Activated CD4-positive, alpha-beta T cell treated with anti-CD3 and anti-CD28 coated beads, Interleukin-2, amount 50 U/mL, for 1 hour (primary cell): ENCODE data around the gene BBS1.
A peak's percentile ranks its signal among the peaks of the same experiment; 100 is the strongest.
"Not testable (repeated sequence)": the region's sequence is repeated elsewhere in the genome, so short reads cannot be mapped to it uniquely, and the experiment has no call there.

Source experiments
- DNase-seq: peaks from one replicate; pipeline ENCODE4 v3.0.0-alpha.2; 2020

Gene BBS1

DNA sequence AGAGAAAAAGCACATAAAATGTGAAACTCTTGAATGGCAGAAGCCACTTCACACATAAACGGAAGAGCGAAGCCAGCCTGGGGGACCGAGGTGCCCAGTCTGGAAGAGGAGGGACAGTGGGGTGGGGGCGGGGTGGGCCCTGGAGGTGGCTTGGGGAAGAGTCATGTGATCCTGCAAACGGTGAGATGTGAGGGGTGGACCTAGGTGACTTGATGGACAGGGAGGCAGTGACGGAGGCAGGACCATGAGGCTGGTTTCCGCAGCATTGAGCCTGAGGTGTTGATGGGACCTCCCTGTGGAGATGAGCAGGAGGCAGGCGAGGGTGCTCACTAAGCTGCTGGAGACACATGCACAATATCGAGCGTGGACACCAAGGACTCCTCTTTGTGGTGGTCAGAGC, 18.6 kb downstream of the BBS1 start:
- DNase-seq: no peak

- DNase-seq: no peak
These were observed 19.2 kb downstream of the BBS1 start for GRCh38 chr11:66529655-66530054.

GRCh38 chr11:66530927-66531709, 20.7 kb downstream of the BBS1 start:
- no peak for DNase-seq

DNA sequence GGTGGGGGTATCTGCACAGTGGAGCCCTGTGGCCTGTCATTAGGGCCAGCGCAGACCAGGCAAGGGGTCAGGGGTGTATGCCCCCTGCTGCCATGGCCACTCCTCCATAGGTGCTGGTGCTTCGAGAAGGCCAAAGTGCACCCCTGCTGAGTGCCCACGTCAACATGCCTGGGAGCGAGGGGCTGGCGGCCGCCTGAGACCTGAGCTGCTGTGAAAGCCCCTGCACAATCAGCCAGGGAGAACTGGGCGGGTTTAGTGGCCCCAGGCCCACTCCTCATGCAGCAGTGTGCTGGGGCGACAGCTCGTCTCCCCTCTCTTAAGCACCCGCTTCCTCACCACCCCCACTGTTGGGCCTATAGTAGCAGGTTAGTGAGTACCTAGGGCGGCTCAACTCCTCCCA, 21.4 kb downstream of the BBS1 start:
- no peak for DNase-seq

DNA sequence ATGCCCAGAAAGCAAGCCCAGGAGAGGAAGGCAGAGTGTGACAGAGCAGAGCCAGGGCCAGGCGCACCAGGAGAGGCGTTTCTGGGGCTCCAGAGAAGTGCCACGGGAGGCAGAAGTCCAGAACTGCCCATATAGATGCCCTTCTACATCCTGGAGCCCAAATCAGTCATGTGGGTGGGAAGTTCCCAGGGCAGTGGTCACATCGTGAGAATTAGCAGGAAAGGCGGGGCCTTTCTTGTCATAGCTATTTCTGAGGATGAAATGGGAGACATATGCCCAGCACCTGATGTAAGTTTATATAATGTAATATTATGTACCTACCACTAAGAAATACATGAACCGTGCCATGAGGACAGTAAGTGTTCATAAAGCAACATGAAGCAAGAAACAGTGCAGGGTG, 22.3 kb downstream of the BBS1 start:
- no peak for DNase-seq

DNA sequence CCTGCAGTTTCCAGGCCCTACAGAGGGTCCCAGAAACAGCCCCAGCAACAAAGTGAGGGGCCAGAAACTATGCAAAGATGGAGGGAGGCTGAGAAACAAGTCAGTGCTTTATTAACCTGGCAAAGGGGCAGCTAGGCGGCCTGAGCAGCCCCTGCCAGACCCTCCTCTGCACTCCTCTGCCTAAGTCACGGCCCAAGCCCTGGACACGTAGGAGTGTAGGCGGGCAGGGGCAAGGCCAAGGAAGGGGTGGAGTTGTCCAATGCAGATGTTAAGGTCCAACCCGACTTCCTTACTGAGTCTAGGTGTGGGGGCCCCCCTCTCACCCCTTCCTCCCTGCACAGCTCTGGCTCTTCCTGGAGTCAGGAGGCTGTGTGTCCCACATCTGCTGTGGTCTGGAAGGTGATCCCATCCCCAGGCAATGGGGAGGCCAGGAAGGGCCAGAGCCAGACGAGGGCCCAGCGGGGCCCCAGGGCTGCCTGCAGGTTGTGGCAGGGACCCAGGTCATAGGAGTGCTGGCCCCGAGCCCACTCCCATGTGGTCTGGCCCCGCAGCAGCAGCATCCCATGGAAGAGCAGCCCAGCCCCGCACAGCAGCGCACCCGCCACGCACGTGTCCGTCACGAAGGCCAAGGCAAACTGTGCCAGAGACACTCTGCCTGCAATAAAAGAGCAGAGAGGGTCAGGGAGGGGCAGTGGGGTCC, 28.9 kb downstream of the BBS1 start:
- DNase-seq: no peak

DNA sequence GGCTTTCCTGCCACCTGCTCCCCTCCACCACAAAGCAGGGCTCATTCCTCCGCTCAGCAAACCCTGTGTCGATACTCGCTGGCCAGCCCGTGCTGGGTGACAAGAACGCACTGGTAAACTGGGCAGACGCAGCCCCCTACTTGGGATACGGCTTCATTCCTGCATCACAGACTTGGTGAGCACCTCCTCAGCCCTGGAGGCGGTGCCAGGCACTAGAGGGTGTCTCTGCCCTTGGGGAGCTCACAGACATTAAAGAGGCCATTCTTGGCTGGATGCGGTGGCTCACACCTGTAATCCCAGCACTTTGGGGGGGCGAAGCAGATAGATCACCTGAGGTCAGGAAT, 29.4 kb downstream of the BBS1 start:
- DNase-seq: no peak

DNA sequence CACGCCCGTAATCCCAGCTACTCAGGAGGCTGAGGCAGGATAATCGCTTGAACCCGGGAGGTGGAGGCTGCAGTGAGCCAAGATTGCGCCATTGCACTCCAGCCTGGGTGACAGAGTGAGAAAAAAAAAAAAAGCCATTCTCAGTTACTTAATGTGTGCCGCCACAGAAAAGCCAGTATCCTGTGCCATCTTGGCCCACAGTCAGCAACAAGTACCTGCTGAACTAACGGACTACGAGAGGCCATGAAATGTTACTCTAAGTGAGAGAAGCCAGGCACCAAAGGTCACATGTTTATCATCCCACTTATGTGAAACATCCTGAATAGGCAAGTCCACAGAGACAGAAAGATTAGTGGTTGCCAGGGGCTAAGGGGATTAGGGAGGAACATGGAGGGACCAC, 30.2 kb downstream of the BBS1 start:
- not testable (repeated sequence) for DNase-seq

DNA sequence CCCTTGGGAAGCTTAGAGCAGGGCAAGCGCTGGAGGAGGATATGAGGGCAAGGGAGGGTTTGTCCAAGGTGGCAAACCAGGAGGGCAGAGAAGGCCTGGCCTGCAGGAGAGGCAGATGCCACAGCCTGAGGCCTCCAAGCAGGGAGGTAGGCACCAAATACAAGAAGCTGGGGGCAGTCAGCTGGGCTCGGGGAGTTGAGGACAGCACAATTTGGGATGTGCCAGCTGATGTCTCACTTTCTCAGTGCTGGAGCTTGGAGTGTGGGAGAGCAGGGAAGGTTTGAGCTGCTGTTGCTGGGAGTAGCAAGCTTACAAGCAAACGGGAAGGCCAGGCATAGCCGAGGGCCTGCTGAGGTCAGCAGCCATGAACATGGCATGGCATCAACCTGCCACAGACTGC, 31.5 kb downstream of the BBS1 start:
- DNase-seq: no peak

- no peak for DNase-seq
These were observed 31.9 kb downstream of the BBS1 start for GRCh38 chr11:66542362-66542761.

DNA sequence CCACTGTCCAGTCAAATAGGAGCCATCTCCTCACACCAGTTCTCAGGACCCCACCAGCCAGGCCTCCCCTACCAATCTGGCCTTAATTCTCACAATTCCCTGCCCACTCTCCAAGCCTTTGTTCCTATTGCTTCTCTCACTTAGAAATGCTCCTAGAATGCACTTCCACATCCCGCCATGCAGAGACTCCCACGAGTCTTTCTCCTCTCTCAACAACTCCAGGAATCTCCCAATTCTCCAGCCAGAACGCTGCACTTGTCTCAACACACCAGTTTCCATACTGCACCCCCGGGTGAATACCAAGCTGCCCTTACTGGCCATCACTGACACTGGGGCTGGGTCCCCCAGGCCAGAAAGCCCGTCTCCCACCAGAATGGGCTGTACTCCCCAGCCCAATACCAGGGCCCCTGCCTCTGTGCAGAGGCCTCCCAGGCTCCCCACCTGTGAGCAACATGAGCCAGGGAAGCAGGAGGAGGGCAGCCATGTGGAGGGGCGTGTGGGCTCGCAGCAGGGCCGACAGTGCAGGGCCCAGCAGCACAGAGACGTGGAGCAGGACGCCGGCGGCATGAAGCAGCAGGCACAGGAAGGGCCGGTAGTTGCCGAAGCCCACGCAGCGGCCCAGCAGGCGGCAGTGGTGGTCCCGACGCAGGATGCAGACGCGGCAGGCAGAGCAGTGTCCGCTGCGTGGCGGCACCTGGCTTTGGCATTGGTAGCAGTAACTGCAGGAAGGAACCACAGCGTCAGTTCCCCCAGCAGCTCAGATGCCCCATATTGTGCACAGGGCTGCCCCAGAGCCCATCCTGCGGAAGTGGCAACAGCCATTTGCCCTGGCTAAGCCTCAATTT, 33.0 kb downstream of the BBS1 start:
- DNase-seq: peak; percentile 51

DNA sequence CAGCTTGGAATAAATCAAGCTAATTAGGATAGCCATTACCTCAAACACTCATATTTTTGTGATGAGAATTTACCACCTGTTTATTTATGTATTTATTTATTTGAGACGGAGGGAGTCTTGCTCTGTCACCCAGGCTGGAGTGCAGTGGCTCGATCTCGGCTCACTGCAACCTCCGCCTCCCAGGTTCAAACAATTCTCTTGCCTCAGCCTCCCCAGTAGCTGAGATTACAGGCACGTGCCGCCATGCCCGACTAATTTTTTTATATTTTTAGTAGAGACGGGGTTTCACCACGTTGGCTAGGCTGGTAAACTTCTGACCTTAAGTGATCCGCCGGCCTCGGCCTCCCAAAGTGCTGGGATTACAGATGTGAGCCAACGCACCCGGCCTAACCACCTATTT, 34.5 kb downstream of the BBS1 start:
- not testable (repeated sequence) for DNase-seq

- DNase-seq: peak; percentile 73
These were observed 35.4 kb downstream of the BBS1 start, which contains the start of gene ZDHHC24 for GRCh38 chr11:66545701-66546367. ZDHHC24 (minus strand) TSS chr11:66546048; CDS start chr11:66546003, 45 bp downstream.

DNA sequence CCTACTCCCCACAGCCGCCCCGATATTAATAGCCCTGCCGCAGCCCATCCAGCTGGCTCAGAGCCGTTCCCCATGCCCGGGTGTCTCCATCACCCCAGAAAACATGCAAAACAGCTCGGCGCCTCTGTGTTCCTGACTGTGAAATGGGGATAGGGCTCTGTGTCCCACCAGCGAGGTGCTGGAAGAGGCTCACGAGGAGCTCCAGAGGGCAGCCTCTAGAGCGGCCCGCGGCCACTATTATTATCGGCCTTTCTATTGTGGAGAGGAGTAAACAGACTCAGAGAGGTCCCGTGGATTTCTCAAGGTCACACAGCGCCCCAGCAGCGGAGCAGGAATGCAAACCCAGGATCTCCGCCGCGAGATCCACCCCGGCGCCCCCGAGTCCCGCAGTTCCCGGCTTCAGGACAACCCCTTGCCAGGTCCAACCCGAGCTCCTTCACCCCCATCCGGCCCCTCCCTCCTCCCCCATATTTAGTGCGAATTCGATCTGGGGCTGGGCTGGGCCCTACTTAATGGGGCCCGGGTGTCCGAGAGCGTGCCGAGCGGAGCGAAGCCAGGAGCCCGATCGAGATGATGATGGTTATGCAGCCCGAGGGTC, 36.0 kb downstream of the BBS1 start, which contains the start of gene ACTN3:
ACTN3 (plus strand) TSS at position 536 of the 598 bp plus-strand sequence; CDS start at position 571, 35 bp downstream.
- DNase-seq: no peak

DNA sequence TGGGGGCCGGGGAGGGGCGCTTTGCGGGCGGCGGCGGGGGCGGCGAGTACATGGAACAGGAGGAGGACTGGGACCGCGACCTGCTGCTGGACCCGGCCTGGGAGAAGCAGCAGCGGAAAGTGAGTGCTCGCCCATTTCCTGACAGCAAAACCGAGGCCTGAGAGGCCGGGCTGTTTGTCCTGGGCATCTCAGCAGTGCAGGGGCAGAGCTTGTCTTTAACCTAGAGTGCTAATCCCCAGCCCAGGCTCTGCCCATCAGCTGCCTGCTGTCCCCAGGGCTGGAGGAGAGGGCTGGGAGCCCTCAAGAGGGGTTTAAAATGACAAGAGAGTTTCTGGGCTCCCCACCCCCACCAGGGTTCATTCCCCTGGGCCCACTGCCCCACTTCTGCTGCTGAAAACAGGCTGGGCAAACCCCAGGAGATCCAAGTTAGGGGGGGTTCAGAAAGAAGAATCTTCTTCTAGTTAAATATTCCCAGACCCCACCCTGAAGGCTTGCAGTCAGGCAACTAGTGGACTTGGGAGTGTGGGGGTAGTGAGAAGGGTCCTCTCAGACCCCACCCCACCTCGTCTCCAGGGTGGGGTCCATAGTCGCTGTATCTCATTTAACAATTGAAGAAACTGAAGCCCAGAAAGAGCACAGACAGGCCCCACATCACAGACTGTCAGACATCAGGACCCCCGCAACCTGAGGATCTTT, 36.7 kb downstream of the BBS1 start:
- DNase-seq: no peak

GRCh38 chr11:66547662-66548009, 37.2 kb downstream of the BBS1 start:
- no peak for DNase-seq

GRCh38 chr11:66548041-66548440, 37.6 kb downstream of the BBS1 start:
- no peak for DNase-seq

DNA sequence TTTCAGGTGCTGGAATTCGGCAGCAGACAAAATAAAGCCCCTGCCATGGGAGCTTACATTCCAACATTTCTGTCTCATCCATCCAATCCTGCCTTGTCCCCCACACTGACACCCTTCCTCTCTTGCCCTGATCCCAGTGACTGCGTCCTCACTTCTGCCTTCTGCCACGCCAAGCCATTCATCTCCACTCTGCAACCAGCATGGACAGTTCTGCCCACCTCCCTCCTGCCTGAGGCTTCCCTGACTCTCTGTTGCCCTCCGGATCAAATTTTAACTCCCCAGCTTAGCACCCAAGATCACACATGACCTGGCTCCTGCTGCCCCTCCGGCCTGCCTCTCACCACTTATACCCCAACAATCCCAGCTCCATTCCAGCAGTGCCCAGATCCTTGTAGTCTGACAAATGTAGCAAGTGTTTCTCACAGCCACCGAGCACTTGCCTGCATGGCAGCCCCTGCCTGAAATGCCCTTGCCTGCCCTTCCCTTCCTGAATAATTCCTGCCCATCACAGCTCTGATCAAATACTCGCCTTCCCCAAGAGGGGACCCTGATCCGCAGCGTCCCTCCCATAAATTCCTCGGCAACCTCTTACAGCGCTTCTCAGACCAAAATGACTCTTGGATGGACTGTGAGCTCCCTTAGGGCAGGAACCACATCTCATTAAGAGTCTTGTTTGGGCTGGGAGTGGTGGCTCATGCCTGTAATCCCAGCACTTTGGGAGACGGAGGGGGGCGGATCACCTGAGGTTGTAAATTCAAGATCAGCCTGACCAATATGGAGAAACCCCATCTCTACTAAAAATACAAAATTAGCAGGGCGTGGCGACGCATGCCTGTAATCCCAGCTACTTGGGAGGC, 38.6 kb downstream of the BBS1 start:
- DNase-seq: no peak

DNA sequence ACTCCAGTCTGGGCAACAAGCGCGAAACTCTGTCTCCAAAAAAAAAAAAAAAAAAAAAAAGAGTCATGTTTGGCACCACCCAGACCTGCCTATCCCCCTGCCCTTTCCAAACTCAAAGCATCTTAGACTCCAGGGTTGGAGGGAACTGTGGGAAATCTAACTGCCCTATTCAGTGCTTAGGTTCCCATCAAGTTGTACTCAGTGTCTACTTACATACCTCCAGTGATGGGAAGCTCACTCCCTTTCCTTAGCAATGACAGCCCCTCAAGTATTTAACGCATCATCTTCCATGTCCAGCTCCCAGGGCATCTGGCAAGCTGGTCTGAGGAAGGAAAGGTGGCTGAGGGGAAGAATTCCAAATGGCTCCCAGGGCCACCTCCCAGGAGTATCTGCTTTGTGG, 39.3 kb downstream of the BBS1 start:
- DNase-seq: no peak

- DNase-seq: no peak
These were observed 40.5 kb downstream of the BBS1 start for GRCh38 chr11:66550887-66551286.

- no peak for DNase-seq
These were observed 44.2 kb downstream of the BBS1 start for GRCh38 chr11:66554602-66555001.
